ENCODE measurements around the gene SLC39A9.
A peak's percentile ranks its signal among the peaks of the same experiment; 100 is the strongest.

DNA sequence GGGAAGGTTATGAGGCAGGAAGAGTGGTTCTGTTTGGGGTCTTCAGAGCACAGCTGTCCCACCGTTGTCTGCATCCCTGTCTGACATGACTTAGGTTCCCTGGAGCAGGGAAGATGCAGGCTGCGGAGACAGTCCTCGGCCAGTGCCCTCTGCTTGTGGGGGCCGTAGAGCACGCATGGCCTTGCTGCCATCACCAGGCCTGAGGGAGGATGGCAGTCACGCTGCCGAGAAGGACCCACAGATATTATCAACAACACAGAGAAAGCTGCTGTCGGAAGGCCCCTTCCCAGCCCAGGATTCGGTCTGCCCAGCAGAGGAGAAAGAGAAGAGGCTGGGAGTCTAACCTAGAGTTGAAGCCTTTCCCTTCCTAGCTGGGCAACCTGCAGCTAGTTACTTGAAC, 35.4 kb upstream of the SLC39A9 start:
- TF ChIP-seq, protein P1, sequence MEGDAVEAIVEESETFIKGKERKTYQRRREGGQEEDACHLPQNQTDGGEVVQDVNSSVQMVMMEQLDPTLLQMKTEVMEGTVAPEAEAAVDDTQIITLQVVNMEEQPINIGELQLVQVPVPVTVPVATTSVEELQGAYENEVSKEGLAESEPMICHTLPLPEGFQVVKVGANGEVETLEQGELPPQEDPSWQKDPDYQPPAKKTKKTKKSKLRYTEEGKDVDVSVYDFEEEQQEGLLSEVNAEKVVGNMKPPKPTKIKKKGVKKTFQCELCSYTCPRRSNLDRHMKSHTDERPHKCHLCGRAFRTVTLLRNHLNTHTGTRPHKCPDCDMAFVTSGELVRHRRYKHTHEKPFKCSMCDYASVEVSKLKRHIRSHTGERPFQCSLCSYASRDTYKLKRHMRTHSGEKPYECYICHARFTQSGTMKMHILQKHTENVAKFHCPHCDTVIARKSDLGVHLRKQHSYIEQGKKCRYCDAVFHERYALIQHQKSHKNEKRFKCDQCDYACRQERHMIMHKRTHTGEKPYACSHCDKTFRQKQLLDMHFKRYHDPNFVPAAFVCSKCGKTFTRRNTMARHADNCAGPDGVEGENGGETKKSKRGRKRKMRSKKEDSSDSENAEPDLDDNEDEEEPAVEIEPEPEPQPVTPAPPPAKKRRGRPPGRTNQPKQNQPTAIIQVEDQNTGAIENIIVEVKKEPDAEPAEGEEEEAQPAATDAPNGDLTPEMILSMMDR (IDR thresholded peaks at IDR 0.05 in 8 of 11, conservative IDR thresholded peaks at IDR 0.05 in 3 of 11): peak in 6 of 11 experiments; percentile 20 to 51 (median 26)
- no peak for TF ChIP-seq POLR2A (IDR thresholded peaks at IDR 0.05)
